HepG2 (cell line): ENCODE data around the gene IQCE. TPM values are rescaled to one million over a fixed set of nuclear protein-coding genes. Genes with fewer than 3 reads are reported as not detected.

Experiments used
- CHD2 ChIP-seq: IDR thresholded peaks from 2 replicates; pipeline ENCODE4 v1.6.1; 2011; ENCODE audit warnings: low read depth, low read length, improper control_type of control experiment
- NR2F1 ChIP-seq, 2 experiments: fragments of 450-650 bp in 1 of 2; formaldehyde crosslinking in 1 of 2; IDR thresholded peaks; 2 replicates each; pipeline versions ENCODE4 v1.5.0 to v1.6.1; 2016 to 2020; ENCODE audit warnings: mild to moderate bottlenecking in 1 of 2, missing compliant biosample characterization in 1 of 2, missing genetic modification reagents in 1 of 2, moderate library complexity in 1 of 2
- PRDM4 ChIP-seq: sonication (generic); formaldehyde crosslinking; IDR thresholded peaks from 2 replicates; pipeline ENCODE4 v1.9.0; 2021; ENCODE audit warnings: missing genetic modification reagents, borderline replicate concordance
- SNAI1 ChIP-seq: sonication (generic); formaldehyde crosslinking; IDR thresholded peaks from 2 replicates; pipeline ENCODE4 v1.5.0; 2020; ENCODE audit warnings: mild to moderate bottlenecking, missing genetic modification reagents, borderline replicate concordance
- ZIK1 ChIP-seq: sonication (generic); formaldehyde crosslinking; IDR thresholded peaks from 2 replicates; pipeline ENCODE4 v1.5.0; 2020; ENCODE audit warnings: mild to moderate bottlenecking, low read depth, missing genetic modification reagents, borderline replicate concordance
- ZNF740 ChIP-seq: sonication (generic); formaldehyde crosslinking; IDR thresholded peaks from 2 replicates; pipeline ENCODE4 v1.4.0; 2020; ENCODE audit warnings: missing genetic modification reagents
- ZSCAN21 ChIP-seq: sonication (generic); formaldehyde crosslinking; IDR thresholded peaks from 2 replicates; pipeline ENCODE4 v1.8.0; 2022; ENCODE audit warnings: mild to moderate bottlenecking, missing genetic modification reagents, moderate library complexity, borderline replicate concordance
- polyA plus RNA-seq, 8 experiments: library from polyadenylated mRNA; depleted of rRNA in 3 of 8; stranded (reverse) in 7 of 8; unstranded in 1 of 8; fragments of >200 nt; fragmentation: Illumina TruSeq in 4 of 8; extraction: Trizol in 4 of 8; gene quantifications; 2 replicates each; pipeline versions ENCODE4 v1.2.1 to v1.2.3, GENCODE V29; 2011 to 2016; ENCODE audit warnings: low read depth in 4 of 8, missing spikeins in 1 of 8, mixed read lengths in 1 of 8; ENCODE audit not compliant: insufficient read depth in 1 of 8
- total RNA-seq, 5 experiments: library from RNA; depleted of rRNA; stranded (reverse); fragments of >200 nt; fragmentation: Illumina TruSeq; extraction: Trizol; gene quantifications; 2 replicates each; pipeline ENCODE4 v1.2.3, GENCODE V29; 2016; ENCODE audit warnings: low read depth in 1 of 5
- TF ChIP-seq, protein P1 (sequence below): sonication (generic); formaldehyde crosslinking; IDR thresholded peaks from 2 replicates; pipeline ENCODE4 v1.4.0; 2020; ENCODE audit warnings: mild to moderate bottlenecking, low read depth, missing genetic modification reagents
- TF ChIP-seq, protein P2 (sequence below): sonication (generic); formaldehyde crosslinking; IDR thresholded peaks from 2 replicates; pipeline ENCODE4 v1.4.0; 2020; ENCODE audit warnings: missing genetic modification reagents
- TF ChIP-seq, protein P3 (sequence below): sonication (generic); formaldehyde crosslinking; IDR thresholded peaks from 2 replicates; pipeline ENCODE4 v1.4.0; 2020; ENCODE audit warnings: mild to moderate bottlenecking, missing genetic modification reagents

Gene IQCE
- total and polyA plus RNA-seq, 2 of the 13 experiments (the other 11 are each of a cell fraction or from before 2014, with no cell fraction given): 1.5 to 2.5 TPM

DNA sequence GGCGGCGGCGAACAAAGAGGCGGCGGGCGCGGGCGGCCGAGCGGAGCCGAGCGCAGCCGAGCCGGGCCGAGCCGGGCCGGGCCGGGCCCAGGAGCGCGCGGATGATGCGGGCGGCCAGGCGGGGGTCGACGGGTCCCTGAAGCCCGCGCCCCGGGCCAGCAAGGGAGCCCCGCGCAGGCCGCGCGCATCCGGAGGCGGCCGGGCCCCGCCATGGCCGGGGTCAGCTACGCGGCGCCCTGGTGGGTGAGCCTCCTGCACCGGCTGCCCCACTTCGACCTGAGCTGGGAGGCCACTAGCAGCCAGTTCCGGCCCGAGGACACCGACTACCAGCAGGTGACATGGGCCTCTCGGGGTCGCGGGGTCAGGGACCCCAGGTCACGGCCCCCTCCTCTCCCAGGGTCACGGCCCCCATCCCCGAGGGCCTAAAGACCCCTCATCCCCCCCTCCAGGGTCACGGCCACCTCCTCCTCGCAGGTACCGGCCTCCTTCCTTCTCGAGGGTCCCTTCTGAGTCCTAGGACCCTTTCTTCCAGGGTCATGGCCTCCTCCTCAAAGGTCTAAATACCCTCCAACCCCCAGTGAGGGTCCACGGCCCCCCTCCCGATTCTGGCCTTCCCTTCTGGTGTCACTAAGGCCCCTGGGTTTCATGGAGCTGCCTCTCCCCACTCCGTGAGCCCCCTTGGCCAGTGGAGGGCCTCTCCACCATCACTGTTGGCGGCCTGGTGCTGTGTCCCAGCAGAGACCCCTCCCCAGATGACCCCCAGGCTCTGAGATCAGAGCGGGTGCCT, 73.4 kb downstream of the IQCE start, which contains the start of gene TTYH3 (continued):
- TF ChIP-seq, protein P1, sequence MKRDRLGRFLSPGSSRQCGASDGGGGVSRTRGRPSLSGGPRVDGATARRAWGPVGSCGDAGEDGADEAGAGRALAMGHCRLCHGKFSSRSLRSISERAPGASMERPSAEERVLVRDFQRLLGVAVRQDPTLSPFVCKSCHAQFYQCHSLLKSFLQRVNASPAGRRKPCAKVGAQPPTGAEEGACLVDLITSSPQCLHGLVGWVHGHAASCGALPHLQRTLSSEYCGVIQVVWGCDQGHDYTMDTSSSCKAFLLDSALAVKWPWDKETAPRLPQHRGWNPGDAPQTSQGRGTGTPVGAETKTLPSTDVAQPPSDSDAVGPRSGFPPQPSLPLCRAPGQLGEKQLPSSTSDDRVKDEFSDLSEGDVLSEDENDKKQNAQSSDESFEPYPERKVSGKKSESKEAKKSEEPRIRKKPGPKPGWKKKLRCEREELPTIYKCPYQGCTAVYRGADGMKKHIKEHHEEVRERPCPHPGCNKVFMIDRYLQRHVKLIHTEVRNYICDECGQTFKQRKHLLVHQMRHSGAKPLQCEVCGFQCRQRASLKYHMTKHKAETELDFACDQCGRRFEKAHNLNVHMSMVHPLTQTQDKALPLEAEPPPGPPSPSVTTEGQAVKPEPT (CRISPR knock-in tag): no peak
- no peak for TF ChIP-seq PRDM4 (CRISPR knock-in tag)
- peak; percentile 60; the same call in 1 of the 2 replicates for TF ChIP-seq ZSCAN21 (CRISPR knock-in tag)
- no peak for TF ChIP-seq ZNF740 (CRISPR knock-in tag)
- TF ChIP-seq, protein P2, sequence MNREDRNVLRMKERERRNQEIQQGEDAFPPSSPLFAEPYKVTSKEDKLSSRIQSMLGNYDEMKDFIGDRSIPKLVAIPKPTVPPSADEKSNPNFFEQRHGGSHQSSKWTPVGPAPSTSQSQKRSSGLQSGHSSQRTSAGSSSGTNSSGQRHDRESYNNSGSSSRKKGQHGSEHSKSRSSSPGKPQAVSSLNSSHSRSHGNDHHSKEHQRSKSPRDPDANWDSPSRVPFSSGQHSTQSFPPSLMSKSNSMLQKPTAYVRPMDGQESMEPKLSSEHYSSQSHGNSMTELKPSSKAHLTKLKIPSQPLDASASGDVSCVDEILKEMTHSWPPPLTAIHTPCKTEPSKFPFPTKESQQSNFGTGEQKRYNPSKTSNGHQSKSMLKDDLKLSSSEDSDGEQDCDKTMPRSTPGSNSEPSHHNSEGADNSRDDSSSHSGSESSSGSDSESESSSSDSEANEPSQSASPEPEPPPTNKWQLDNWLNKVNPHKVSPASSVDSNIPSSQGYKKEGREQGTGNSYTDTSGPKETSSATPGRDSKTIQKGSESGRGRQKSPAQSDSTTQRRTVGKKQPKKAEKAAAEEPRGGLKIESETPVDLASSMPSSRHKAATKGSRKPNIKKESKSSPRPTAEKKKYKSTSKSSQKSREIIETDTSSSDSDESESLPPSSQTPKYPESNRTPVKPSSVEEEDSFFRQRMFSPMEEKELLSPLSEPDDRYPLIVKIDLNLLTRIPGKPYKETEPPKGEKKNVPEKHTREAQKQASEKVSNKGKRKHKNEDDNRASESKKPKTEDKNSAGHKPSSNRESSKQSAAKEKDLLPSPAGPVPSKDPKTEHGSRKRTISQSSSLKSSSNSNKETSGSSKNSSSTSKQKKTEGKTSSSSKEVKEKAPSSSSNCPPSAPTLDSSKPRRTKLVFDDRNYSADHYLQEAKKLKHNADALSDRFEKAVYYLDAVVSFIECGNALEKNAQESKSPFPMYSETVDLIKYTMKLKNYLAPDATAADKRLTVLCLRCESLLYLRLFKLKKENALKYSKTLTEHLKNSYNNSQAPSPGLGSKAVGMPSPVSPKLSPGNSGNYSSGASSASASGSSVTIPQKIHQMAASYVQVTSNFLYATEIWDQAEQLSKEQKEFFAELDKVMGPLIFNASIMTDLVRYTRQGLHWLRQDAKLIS (CRISPR knock-in tag): no peak
- TF ChIP-seq NR2F1 (CRISPR knock-in tag; IDR thresholded peaks at IDR 0.05): peak in 1 of 2 experiments; percentile 55; a peak in 1 of 4 replicates
- no peak for TF ChIP-seq SNAI1
- TF ChIP-seq ZIK1 (CRISPR knock-in tag): no peak
- no peak for TF ChIP-seq CHD2
- TF ChIP-seq, protein P3, sequence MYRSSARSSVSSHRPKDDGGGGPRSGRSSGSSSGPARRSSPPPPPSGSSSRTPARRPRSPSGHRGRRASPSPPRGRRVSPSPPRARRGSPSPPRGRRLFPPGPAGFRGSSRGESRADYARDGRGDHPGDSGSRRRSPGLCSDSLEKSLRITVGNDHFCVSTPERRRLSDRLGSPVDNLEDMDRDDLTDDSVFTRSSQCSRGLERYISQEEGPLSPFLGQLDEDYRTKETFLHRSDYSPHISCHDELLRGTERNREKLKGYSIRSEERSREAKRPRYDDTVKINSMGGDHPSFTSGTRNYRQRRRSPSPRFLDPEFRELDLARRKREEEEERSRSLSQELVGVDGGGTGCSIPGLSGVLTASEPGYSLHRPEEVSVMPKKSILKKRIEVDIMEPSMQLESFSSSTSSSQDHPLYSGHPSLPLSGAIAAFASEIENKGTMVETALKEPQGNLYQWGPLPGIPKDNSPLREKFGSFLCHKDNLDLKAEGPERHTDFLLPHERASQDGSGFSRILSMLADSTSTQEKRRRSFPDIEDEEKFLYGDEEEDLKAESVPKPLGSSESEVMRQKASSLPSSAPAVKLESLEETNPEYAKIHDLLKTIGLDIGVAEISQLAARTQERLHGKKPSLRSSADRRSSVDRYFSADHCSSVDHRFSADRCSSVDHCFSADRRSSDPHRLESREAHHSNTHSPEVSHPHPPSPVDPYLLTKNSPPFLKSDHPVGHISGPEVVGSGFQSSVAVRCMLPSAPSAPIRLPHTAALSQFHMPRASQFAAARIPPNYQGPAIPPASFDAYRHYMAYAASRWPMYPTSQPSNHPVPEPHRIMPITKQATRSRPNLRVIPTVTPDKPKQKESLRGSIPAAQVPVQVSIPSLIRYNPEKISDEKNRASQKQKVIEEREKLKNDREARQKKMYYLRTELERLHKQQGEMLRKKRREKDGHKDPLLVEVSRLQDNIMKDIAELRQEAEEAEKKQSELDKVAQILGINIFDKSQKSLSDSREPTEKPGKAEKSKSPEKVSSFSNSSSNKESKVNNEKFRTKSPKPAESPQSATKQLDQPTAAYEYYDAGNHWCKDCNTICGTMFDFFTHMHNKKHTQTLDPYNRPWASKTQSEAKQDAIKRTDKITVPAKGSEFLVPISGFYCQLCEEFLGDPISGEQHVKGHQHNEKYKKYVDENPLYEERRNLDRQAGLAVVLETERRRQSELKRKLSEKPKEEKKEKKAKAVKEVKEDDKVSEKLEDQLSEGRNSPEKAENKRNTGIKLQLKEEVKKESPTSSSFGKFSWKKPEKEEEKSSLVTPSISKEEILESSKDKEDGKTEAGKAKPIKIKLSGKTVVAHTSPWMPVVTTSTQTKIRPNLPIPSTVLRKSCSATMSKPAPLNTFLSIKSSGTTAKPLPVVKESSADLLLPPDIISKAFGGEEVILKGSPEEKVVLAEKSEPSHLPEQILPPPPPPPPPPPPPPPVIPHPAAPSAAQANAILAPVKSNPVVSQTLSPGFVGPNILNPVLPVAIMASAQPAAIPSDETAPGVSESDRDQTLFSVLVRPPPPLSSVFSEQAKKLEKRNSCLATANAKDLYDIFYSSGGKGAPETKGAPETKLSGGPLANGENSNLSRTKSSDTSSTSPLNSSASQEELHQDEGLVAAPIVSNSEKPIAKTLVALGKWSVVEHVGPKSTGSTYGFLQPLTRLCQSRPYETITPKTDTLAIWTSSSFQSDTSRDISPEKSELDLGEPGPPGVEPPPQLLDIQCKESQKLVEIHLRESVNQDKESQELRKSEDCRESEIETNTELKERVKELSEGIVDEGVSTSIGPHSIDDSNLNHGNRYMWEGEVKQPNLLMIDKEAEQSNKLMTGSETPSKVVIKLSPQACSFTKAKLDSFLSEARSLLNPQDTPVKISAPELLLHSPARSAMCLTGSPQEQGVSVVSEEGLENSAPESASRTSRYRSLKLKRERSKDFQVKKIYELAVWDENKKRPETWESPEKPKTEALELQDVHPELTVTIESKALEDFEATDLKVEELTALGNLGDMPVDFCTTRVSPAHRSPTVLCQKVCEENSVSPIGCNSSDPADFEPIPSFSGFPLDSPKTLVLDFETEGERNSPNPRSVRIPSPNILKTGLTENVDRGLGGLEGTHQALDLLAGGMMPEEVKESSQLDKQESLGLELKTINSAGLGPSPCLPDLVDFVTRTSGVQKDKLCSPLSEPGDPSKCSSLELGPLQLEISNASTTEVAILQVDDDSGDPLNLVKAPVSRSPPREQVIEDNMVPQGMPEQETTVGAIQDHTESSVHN (CRISPR knock-in tag): no peak
